Stimulated activated CD8-positive, alpha-beta memory T cell treated with anti-CD3 and anti-CD28 coated beads, Interleukin-4, amount 100 ng/mL, for 48 hours (primary cell): ENCODE measurements around the gene HOXD10.
A peak's percentile ranks its signal among the peaks of the same experiment; 100 is the strongest.

Source experiments
- DNase-seq: peaks from one replicate; pipeline ENCODE4 v3.0.0-alpha.2; 2020

HOXD10 gene

GRCh38 chr2:176096243-176096985 is 20.2 kb upstream of the HOXD10 start:
- no peak for DNase-seq

- peak; percentile 76 for DNase-seq
These were observed 19.4 kb upstream of the HOXD10 start for GRCh38 chr2:176096986-176097819.

- DNase-seq = no peak
These were observed 18.7 kb upstream of the HOXD10 start for GRCh38 chr2:176097820-176098365.

DNA sequence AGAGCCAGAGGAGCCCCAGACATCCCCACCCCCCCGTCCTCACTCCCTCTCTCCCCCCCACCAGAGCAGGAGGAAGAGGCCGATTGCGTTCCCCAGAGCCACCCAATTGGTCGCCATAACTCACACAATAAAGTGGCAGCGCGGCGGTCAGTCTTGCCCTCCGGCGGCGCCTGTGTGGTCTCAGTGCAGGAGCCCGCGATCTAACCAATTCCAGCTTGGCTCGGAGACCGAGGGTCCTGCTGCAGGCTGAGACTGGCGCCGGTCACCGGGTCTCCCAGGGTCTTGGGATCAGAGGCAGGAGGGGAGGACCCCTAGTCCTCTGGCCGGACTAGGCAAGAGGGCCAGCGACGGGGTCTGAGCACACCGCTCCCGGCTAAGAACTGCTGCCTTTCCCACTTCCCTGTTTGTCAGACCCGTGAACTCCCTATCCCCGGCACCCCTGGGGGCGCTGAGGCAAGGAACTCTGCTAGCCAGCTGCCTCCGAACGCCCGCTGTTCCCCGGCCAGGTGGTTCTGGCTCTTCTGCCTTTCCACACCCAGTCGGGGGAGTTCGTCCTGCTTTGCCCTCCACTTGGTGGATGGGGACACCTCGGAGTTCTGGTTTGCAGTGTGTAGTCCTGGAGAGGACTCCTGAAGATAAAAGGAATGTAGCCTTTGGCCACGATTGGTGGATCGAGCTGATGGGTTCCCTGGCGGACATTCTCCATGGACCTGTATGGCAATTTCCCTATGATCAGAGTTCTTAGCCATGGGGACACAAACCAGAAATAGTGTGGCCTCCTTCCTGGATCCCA is 18.0 kb upstream of the HOXD10 start:
- DNase-seq = no peak

GRCh38 chr2:176099159-176099727 is 17.3 kb upstream of the HOXD10 start:
- DNase-seq = peak; percentile 22

DNA sequence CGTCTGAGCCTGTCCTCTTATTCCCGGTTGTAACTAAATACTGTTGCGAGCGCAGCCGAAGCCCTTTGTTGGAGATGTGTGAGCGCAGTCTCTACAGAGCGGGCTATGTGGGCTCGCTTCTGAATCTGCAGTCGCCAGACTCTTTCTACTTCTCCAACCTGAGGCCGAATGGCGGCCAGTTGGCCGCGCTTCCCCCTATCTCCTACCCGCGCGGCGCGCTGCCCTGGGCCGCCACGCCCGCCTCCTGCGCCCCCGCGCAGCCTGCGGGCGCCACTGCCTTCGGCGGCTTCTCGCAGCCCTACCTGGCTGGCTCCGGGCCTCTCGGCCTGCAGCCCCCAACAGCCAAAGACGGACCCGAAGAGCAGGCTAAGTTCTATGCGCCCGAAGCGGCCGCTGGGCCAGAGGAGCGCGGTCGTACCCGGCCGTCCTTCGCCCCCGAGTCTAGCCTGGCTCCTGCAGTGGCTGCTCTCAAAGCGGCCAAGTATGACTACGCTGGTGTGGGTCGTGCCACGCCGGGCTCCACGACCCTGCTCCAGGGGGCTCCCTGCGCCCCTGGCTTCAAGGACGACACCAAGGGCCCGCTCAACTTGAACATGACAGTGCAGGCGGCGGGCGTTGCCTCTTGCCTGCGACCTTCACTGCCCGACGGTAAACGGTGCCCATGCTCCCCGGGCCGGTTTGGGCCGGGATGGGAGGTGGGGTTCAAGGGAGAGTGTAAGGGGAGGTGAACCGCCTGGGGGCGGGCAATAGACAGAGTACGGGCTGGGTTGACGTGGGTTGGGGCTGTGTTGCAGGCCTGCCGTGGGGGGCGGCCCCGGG is 16.6 kb upstream of the HOXD10 start, which contains the start of gene HOXD12:
Gene HOXD12, plus strand, starts transcription at position 68 of the 819 bp plus-strand sequence. Its CDS starts 7 bp downstream, at position 75.
- DNase-seq = peak; percentile 22

DNA sequence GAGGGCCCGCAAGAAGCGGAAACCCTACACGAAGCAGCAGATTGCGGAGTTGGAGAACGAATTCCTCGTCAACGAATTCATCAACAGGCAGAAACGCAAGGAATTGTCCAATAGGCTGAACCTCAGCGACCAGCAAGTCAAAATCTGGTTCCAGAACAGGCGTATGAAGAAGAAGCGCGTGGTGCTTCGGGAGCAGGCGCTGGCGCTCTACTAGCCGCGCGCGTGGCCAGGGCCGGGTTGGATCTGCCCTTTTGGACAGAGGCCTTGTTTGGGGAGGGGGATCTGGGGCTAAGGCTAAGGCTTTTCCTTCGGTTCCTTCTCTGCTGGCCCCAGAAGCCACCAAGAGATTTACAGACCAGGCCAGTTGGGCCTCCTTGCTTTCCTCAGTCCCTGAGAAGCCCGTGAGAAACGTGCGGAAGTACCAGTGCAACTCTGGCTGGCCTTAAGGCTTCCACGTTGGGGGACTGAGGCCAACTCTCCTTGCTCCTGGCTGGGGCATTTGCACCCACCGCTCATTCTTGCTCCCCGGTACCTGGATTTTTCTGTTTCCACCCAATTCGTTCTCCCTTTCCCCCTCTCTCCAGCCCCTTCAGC is 15.9 kb upstream of the HOXD10 start:
- no peak for DNase-seq

DNA sequence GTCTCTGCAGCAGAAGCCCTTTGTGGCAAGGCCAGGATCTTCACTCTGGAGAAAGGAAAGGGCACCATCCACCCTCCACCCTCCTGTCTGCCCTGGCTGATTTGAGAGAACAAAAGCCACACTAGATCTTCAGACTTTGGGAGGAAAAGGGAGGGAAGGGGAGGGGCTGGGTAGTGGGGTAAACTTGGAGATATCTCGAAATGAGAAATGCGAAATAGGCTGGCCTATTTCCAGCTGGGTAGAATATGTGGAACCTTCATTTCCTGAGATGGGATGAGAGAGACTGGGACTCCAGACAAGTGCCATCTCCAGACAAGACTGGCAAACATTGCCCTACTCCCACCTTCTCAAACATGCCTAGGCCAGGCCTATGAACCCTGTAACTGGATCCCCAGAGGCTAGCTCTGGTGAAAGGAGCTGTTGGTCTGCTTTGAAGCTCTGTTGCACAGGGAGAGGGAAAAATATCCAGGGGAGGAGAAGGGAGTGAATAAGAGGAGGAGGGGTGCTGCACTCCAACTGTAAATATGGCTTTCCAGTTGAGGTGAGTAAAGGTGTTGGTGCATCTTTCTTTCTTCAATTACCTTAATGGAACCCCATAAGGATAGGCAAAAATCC is 15.3 kb upstream of the HOXD10 start:
- DNase-seq = no peak

GRCh38 chr2:176101842-176102241 is 14.7 kb upstream of the HOXD10 start:
- no peak for DNase-seq

DNA sequence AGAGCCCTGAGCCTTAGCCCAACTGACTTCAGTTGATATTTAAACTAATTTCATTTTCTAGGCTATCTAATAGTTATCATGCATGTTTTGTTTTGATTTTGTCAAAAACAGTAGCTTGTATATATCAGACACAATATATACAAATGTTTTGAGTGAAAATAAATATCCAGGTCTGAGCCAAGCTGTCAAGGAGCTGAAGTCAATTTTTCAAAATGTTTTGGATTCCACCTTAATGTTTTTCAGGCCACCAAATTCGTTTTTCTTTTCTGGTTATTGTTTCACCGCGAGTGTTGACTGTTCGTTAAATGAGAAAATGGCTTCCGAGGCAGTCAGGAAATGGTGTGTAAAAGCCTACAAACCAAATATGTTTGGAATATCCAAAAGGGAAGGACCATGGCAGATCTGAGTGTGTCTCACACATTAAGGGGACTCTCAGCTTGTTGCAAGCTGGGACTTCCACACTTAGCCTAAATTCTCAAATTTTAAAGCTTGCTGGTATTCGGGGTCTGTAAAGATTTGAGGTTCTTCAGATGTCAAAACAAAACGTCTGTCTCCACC is 14.2 kb upstream of the HOXD10 start:
- no peak for DNase-seq

DNA sequence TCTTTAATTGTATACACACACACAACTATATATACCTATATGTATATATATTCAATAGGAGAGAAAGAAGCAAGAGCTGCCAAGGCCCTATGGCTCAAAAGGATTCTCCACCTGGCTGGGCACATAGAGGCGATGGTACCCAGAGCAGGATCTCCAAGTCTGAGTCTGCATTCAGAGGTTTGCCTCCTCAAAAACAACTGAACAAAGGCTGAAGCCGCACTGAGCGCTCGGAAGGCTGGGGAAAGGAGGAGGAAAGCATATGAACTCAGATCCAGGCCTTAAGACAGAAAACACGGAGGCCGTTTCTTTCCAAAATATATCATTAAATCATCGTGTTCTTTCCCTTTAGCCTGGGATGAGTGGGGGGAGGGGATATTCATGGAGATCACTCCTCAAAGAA is 13.4 kb upstream of the HOXD10 start:
- DNase-seq = no peak

DNA sequence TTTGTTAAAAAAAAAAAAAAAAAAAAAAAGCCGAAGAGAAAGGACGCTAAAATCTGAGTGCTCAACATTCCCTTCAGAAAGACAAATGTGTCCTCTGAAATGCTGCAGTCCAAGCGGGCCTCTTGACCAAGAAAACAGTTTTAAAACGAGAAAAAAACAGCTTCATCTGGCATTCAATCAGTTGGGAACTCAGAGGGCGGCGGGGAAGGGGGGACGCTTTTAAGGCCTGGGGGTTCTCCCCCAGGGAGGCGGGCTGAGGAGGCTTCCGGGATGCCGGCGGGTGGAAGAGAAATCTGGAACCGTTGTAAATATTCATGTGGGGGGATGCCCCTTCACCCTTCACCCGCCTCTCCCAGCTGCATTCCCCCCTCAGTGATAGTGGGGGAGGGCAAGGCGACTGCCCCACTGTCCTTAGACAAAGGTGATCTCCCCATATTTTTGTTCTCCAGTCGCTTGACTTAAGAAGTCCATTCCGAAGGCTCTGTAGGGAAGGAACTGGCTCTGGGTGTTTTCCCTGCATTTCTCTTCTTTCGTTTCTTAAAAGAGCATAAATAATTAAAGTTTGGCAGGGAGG is 12.7 kb upstream of the HOXD10 start:
- no peak for DNase-seq

DNA sequence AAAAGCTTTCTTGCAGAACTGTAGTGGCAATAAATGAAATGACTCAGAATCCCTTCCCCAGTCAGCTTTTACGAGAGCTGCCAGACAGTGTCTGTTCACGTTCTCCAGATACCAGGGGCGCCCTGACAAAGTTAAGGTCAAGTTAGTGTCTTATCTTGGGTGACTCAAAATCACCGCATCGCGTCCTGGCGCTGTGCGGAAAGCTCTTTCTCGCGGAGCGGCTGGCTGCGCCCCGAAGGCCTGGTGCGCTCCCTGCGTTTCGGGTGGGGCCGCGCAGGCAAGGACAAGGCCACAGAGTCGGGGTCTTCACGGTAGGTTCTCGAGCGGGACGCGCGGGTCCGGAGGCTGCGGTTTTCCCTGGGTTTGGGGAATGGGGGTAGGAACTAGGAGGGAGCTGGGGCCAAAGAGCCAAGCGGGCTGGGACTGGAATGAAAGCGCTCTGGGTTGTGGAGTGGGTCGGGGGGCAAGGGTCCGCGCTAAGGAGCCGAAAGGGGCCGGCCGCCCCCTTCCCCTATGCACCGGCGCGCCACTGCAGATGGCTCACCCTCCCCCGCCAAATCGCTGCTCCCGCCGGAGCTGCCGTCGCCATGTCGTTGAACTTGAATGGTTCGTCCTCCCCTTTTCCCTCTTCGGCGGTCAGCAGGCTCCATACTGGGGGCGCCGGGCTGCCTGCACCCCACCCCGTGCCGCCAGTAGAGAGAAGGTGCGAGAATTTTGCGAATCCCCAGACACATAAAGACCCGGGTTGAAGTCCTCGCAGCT is 12.1 kb upstream of the HOXD10 start:
- DNase-seq = no peak

- DNase-seq = no peak
These were observed 11.4 kb upstream of the HOXD10 start for GRCh38 chr2:176105078-176105729.

DNA sequence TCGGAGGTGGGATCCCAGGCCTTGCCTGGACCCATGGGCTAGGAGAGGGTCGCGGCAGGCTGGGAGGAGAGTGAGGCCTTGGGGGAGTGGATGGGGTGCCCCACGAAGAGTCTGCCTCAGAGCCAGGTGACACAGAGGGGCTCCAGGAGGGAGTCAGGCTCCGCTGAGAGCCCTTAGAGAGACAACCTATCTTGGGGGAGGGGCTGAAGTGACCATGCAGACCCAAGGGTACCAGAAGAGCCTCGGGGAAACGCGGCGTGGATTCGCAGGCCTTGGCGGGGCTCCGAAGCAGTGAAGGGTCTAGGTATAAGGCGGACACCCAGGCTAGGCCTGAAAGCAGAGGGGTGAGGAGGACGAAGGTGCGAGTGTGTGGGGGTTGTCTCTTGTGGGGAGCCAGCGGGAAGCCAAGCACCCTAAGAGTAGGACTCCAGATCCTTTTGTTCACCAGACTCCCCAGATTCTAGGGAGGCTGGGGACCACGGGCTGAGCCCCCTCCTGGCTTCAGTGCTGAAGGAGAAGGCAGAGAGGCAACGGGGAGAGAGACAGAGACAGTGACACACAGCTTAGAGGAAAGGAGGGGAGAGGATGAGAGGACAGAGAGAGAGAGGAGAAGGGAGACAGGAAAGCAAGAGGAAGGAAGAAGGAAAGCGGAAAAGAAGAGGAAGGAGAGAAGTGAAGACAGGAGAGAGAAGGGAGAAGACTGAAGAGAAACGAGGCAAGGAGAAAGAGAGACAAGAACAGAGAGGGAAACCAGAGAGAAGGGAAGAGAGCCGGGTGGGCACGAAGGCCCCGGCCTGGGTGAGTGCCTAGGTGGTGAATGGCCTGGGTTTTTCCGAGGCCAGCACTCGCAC is 10.6 kb upstream of the HOXD10 start:
- no peak for DNase-seq

DNA sequence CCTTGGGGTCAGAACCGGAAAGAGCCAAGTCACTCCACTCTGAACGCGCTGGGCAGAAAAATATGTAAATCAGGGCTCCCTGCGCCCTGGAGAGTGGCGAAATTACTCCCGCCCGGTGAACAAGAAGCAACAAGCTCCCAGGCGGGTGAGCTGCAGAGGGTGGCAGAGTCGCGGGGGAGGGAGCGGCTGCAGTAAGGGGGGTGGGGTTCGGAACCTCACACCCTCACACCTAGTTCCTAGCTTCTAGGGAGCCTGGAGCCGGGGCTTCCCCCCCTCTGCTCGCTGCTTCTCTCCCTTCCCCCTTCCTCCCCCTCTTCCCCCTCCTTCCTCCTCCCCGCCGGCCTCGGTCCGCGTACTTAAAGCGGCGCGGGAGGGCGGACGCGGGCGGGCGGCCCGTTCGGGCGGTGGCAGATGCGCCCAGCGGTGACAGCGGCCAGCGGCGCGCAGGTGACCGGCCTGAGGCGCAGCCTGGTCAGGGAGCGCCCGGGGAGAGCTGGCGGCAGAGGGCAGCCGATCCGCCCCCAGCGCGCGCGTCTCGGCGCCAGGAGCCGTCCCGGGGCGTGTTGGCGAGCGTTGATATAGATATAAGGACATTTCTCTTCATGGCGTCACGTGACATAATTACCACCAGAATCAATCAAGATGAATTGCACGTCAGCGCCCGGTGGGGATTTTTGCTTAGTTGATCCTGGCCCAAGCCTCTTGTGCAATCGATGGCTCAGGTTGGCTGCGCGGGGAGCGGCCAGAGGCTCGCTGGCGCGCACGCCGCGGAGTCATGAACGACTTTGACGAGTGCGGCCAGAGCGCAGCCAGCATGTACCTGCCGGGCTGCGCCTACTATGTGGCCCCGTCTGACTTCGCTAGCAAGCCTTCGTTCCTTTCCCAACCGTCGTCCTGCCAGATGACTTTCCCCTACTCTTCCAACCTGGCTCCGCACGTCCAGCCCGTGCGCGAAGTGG is 9.7 kb upstream of the HOXD10 start, which contains the start of gene HOXD11:
Gene HOXD11, plus strand, starts transcription at position 700 of the 959 bp plus-strand sequence. Its CDS starts 76 bp downstream, at position 776.
- DNase-seq = no peak
